GM19397 (cell line): ENCODE data around the gene HLA-DPB1.
A peak's percentile ranks its signal among the peaks of the same experiment; 100 is the strongest.
"Not testable (repeated sequence)": the region's sequence is repeated elsewhere in the genome, so short reads cannot be mapped to it uniquely, and the experiment has no call there.

Source experiments
- ATAC-seq: cut with Tn5 transposase; IDR thresholded peaks from one replicate; pipeline ENCODE4 v1.9.1; 2021; ENCODE audit warnings: mild to moderate bottlenecking, moderate library complexity; ENCODE audit not compliant: unreplicated experiment

HLA-DPB1 gene

DNA sequence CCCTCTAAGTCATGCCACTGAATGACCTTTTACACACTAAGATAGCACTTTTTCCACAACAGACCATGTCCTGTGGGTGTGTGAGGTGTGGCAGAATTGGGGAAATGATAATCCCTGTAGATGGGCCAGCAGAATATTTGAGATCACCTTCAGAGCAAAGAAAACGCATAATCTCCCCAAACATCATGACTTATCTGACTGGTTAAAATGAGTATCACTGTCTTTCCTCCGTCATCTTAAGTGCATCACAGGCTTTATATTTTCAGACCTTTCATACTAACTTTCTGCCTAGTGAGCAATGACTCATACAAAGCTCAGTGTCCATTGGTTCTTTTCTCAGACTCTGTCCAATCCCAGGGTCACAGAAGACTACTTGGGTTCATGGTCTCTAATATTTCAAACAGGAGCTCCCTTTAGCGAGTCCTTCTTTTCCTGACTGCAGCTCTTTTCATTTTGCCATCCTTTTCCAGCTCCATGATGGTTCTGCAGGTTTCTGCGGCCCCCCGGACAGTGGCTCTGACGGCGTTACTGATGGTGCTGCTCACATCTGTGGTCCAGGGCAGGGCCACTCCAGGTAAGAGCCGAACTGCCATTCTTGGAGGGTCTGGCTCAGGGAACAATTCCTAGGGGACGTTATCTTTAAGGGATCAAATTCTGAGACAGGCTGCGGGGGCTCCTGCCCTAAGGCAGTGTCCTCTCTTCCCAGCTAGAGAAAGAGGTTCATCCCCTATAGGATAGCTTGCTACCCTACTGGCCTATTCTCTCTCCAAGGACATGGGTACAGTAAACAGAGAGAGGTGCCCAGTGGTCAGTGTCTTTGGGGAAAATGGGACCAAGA is at the start of gene HLA-DPB1:
HLA-DPB1 (plus strand) TSS at position 423 of the 838 bp plus-strand sequence; CDS start at position 475, 52 bp downstream.
- peak; percentile 57 for ATAC-seq

DNA sequence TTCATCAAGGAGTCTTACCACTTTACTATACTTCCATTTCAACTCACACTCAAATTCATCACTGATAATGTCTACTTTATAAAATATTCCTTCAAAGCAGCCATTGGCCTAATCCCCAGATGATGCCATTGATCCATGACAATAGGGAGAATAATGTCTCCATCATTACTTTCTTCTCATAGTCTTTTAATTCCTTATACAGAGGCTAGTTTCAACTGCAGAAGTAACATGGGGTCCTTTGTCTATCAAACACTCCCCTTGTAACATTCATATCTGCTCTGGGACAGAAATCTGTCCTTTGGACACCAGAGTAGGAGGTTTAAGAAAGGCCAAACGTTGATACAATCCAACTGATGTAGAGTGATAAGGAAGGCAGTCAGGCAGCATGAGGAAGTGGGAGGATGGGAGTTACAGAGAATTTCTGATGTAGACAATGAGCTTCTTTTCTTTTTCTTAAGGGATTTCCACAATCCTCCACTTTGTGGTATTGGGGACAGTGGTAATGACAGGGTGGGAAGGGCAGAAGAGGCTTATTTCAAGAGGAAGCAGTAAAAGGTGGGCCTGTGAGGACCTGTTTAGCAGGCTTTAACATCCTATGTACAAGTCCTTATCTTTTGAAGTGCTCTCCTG is 47.5 kb upstream of the HLA-DPB1 start:
- ATAC-seq, result no peak

DNA sequence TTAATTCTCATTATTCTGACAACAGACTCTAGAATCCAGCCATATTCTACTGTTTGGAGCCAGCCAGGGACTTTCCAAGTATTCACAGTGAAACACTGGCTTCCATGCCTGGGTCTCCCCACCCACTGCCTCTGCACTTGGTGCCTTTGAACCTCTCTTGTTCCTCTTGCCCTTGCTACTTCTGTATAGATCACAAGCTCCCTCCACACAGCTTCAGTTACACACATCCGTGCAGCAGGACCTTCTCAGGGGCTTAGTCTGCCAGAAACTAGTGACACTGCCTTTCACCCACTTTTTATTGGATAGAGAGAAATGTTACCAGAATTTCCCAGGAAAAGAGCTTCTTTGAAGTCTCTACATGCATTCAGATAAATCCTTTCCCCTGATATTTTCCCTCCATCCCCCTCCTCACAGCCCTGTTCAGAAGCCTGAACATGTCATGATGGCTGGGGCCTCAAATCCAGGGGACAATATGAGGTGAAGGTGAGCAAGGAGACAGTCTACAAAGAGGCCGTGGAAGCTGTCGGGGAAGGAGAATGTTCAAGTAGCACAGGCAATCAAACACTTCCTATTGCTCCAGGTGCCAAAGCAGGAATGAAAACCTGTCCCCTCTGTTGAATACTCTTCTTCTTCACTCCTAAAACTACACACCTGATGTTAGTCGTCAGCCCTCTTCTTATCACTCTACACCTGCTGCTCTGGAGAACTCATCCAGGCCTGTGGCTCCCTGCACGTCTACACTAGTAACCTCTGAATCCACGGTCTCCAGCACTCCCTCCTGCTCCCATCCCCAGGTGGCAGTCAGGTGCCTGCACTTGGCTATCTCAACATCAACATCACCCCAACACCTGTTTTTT is 46.2 kb upstream of the HLA-DPB1 start:
- peak; percentile 59 for ATAC-seq

DNA sequence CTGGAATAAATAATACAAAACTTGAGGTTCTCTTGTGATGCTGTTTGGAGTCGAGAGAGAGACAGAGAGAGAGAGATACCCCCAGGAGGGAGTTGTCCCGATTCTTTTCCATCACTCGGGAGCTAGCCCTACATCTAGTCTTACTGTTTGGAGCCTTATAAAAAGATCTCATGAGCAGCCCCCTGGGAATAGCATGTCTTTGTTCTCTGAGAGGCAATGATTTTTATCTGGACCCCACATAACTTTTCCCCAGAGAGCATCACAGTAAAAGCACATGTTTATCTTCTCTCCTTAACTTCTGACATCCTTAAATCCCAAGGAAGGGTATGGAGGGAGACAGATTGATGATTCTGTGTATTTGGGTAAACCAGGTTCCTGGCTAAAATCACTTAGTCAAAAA is 45.5 kb upstream of the HLA-DPB1 start:
- no peak for ATAC-seq

DNA sequence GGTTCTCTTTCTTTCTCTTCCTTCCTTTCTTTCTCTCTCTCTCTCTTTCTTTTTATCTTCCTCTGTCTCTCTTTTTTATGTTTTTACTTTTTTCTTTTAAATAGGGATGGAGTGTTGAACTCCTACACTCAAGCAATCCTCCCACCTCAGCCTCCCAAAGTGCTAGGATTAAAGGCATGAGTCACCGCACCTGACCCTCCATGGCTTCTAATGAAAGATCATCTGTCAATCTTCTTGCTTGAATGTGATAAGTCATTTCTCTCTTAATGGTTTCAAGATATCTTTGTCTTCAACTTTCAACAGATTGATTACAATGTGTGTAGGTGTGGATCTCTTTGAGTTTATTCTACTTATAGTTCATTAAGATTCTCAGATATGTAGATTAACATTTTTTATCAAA is 41.2 kb upstream of the HLA-DPB1 start:
- no peak for ATAC-seq

DNA sequence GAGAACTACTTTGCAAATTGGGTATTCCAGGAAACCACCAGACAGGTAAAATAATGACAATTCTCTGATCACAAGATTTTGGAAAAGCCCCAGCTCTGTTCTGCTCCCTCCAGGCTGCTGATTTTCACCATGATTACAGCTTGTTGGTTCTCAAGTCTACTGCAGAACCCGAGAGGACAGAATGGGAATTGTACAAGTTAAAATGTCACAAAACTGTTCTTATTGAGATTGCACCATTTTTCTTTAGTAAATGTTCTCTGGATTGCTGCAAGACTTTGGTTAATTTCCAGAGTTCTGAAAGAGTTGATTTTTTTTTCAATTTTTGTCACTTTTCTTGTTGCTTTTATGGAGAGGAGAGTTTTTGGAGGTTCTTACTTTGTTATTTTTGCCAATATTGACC is 39.3 kb upstream of the HLA-DPB1 start:
- ATAC-seq, result no peak

DNA sequence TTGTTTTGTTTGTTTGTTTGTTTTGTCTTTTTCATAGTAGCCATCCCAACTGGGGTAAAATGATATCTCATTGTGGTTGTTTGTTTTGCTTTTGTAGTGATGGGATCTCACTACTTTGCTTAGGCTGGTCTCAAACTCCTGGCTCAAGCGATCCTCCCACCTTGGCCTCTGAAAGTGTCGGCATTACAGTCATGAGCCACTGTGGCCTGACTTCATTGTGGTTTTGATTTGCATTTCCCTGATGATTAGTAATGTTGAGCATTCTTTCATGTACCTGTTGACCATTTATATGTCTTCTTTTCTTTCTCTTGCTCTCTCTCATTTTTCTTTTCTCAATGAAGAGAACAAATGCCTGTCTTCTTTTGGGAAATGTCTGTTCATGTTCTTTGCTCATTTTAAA is 35.6 kb upstream of the HLA-DPB1 start:
- no peak for ATAC-seq

DNA sequence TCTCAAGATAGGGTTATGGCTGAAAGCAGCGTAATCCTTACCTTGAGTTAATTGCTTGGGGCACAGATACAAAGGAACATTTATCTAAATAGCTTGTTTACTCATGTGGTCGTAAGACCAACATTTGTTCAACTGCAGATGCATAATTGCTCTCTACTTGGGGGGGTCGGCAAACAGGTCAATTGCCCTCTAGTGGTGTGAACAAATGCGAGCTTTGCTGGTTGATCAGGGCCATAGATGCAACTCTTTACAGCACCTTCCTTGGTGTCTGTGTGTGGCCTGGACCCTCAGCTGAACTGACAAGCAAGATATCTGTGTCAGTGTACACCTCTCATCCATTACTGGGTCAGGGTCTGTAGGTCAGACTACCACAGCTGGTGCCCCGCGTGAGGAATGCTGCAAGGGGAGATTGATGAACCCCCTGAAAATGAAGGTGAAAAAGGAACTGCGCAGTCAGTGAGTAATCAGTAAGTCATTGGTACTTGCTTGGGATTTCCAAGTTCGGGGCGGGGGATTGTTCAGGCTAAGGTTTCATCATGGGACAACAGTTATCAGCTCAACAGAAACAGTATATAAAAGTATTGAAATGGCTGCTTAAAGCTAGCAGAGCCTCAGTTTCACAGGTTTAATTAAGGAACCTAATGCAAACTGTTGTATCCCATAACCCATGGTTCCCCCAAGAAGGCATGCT is 26.3 kb upstream of the HLA-DPB1 start:
- ATAC-seq, result no peak

DNA sequence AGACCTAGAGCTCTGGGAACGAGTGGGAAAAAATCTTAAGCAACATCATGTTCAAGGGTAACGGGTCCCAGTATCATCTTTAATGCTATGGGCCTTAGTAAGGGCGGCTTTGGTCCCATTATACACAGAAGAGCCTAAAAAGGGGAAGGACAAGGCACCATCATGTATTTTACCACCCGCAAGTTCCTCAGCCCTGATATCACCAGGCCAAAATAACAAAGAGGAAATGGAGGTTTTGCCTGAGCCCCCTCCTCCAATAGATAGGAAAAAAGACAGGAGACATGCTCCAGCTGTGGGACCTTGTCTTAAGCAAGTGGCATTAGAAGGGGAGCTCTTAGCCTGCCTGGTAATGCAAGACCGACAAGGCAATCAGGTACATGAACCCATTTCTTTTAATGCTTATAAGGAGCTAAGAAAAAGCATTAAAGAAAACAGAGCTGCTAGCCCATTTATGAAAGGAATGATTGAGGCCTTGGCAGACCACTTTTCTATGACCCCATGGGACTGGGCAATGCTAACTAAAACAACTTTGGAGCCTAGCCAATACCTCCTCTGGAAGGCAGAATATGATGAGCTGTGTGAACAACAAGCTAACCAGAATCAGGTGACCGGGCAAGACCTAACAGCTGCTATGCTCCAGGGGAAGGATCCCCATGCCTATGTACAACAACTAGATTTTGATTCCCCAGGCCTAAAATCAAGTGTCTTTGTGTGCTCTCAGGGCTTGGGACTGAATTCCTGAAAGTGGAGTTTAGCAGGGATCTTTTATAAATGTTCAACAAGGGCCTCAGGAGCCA is 25.6 kb upstream of the HLA-DPB1 start:
- ATAC-seq, result no peak

DNA sequence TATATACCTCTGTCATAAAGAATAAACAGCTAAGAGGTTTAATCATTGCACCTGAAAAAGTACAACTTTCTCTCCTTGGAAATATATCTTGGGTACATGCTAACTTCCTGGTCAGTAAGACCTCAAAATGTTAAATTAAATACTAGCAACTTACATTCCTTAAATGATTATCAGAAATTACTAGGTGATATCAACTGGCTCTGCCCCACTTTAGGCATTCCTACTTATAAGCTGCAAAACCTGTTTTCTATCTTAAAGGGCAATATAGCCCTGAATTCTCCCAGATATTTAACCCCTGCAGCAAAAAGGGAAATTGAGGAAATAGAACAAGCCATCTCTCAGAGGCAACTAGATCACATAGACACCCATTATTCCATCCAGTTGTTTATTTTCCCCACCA is 23.2 kb upstream of the HLA-DPB1 start:
- no peak for ATAC-seq

DNA sequence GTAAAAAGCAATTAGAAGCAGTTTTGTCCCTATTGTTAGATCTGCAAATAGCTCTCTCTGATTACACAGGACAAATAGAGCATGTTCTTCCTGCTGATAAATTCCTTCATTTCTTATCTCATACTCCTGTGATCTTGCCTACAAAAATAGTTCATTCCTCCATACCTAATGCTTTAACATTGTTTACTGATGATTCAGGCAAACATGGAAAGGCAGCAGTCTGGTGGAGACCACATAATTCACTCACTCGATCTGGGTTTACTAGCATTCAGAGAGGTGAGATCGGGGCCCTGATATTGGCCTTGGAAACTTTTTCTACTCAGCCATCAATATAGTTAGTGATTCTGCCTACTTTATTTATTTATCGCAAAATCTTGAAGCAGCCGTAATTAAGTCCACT is 22.6 kb upstream of the HLA-DPB1 start:
- ATAC-seq, result no peak

DNA sequence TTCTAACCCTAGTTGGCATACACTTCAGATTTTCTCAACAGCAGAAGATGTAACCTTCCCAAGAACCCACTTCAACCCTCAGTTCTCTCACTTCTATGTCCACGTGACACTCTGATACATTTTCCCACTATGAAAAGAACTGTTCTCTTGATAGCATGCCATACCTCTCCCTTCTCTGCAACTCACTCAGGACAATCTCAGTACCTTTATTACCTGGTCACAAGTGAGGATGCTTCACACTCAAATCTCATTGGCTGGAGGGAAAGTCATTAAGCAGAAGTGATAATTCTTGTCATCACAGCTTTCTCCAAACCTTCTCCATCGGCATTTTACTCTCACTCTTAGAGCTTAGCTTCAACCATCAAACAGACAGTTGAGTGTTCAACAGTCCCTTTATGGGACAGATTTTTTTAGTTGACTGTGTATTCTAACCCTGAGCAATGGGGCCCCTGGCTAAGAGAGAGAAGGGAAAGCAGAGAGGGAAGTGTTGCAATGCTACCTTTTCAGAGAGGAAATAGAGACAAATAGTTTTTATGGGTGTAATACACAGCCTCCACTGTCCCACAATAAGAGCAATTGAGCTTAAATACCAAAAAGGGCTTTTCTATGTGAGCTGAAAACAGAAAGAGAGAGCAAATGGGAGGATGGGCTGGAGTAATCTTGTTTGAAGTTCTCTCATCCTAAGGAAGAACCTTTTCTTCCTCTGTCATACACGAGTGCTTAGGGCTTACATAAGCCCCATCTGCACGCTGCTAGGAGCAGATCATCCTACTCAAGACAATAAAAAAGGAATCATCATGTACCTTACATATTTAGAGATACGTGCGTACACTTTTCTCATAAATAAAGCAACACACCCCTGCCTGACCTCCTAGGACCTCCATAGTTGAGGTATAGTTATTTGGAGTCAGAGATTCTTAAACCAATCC is 18.3 kb upstream of the HLA-DPB1 start:
- no peak for ATAC-seq

DNA sequence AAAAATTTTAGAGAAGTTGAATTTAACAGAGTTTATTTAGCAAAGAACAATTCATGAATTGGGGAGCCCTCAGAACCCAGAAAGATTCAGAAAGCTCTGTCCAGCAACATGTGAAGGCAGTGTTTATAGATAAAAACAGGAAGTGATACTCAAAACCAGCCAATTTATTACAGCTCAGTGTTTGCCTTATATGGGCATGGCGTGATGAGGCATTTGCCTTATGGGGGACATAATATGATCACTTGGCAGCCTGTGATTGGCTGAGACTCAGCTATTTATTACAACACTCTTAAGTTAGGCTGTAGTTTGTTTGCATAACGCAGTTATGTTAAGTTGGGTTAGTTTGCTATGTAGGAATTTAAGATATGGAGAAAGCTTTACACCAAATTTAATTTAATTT is 13.8 kb upstream of the HLA-DPB1 start:
- no peak for ATAC-seq

DNA sequence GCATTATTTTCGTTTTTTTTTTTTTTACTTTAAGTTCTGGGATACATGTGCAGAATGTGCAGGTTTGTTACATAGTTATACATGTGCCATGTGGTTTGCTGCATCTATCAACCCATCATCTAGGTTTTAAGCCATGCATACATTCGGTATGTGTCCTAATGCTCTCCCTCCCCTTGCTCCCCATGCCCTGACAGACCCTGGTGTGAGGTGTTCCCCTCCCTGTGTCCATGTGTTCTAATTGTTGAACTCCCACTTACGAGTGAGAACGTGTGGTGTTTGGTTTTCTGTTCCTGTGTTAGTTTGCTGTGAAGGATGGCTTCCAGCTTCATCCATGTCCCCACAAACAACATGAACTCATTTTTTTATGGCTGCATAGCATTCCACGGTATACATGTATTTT is 12.4 kb upstream of the HLA-DPB1 start:
- not testable (repeated sequence) for ATAC-seq

DNA sequence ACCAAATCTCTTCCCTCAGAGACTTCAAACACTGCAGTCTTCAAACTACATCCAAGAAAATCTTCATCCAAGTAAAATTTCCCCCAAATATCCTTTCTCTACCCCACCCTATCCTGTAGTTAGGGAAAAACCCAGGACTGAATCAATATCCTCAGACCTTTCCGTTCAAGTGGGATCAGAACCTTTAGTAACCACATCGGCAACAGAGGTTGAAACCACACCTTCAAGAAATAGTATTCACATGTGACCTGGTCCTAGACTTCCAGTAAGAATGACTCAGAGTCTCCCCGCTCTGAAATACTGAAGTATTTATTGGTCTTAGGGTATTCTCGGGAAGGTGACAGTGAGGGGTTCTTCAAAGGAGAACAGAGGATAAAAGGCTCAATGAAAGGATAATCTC is 11.1 kb upstream of the HLA-DPB1 start:
- ATAC-seq, result no peak

DNA sequence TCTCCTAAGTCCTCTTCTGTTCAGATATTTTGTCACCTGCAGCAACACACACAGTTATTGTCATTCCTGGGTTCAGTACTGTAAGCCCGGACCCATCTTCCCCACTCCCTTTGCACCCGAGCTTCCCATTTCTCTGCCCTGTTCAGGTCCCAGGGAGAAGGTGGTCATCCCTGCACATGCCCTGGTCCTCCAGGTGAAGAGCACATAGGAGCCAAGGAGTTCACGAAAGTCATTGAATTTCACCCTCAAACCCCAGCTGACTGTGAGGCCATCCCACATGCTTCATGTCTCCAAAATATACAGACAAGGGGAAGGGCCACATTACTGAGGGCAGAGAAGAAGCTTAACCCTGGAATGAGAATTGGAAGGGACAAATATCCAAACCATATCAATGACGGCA is 10.5 kb upstream of the HLA-DPB1 start:
- no peak for ATAC-seq

DNA sequence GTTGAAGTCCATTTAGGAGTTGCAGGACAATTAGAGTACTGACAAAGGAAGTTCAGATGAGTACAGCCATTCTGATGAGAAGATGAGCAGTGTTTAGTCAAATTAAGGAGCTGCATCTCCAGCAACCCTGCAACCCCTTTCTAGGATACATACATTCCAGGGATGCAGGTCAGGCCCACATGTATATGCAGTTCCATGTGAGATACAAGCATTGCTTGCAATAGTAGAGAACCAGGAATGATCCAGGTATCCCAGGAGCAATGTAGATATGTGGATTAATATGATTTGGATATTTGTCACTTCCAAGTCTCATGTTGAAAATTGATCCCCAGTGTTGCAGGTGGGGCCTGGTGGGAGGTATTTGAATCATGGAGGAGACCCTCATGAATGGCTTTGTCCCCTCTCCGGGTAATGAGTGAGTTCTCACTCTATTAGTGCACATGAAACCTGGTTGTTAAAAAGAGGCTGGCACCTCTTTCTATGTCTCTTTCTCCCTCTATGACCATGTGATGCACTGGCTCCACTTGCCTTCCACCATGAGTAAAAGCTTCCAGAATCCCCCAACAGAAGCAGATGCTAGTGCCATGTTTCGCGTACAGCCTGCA is 8.8 kb upstream of the HLA-DPB1 start:
- ATAC-seq, result no peak

DNA sequence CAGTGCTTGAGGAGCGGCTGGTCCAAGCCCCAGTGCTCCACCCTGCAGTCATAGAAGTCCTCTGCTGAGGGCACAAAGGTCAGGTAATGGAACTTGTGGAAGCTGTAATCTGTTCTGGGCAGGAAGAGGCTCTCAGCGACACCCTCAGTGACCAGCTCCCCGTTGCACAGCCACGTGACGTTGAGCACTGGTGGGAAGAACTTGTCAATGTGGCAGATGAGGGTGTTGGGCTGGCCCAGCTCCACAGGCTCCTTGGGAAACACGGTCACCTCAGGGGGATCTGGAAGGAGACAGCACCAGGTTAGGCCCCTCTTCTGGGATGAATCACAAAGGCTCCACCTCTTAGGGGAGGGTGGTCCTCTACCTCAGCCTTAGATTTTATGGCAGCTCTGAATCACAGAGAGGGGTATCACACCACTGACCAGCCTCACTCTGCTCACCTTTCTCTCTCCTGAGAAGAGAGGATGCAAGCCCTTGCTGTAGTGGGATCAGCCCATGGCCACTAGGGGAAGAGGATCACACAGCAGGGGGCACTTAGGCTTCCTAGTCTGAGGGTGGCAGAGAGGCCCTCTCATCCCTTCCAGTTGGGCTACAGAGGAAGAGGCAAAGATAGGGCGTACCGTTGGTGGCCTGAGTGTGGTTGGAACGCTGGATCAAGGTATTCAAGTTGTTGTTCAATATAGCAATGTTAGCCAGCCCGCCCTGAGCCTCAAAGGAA is 6.6 kb upstream of the HLA-DPB1 start:
- no peak for ATAC-seq
